HAP-1 (cell line): Measurements from ENCODE around the gene TCN2.

Source experiments
- DNase-seq, 2 experiments: peaks; one replicate each; pipeline ENCODE4 v3.0.0-alpha.2; 2016 to 2020; ENCODE audit warnings: low spot score in 2 of 2
- H3K27me3 ChIP-seq: fragments of 250-450 bp; sonication (Bioruptor Pico); 2 replicates; pipeline ENCODE4 v1.5.1; 2020; ENCODE audit warnings: low read depth, mild to moderate bottlenecking, moderate library complexity
- H3K36me3 ChIP-seq: fragments of 250-450 bp; sonication (Bioruptor Pico); replicated peaks from 2 replicates; pipeline ENCODE4 v1.5.1; 2020; ENCODE audit warnings: mild to moderate bottlenecking
- H3K4me1 ChIP-seq: fragments of 250-450 bp; sonication (Bioruptor Pico); 2 replicates; pipeline ENCODE4 v1.5.1; 2020; ENCODE audit warnings: mild to moderate bottlenecking
- H3K4me3 ChIP-seq: fragments of 250-450 bp; sonication (Bioruptor Pico); 2 replicates; pipeline ENCODE4 v1.5.1; 2020; ENCODE audit warnings: mild to moderate bottlenecking, moderate library complexity
- H3K9me3 ChIP-seq: fragments of 250-450 bp; sonication (Bioruptor Pico); 2 replicates; pipeline ENCODE4 v1.5.1; 2020; ENCODE audit warnings: mild to moderate bottlenecking, moderate library complexity
- in situ Hi-C: fragments of 300-500 bp; cut with MboI; formaldehyde crosslinking; loops from 3 replicates; pipeline ENCODE4 v1.14.3; 2020; ENCODE audit warnings: low sequenced_read_pairs, inconsistent platforms, mixed read lengths

The TCN2 gene

DNA sequence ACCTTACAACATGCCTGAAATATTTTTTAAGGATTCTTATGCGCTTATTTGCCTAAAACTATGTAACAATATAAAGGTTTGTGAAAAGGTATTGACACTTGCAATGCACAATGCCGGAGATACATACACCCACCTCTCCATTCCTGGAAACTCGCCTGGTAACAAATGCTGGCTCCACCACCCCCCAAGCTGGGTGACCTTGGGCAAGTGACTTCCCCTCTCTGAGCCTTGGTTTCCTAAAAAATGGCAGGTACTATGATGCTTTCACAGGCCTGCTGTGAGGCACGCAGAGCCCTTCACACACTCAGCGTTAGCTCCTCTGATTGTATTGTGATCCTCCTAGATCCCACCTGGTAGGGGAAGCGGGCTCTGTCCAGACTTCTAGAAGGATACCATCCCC is 34.8 kb upstream of the TCN2 start:
- in situ Hi-C loops = no loop called here
- Histone ChIP-seq H3K36me3 (peaks cover 16% of the 10 kb centered on the region), H3K4me3 (no peak overlapping the region), H3K9me3 (no peaks in the 10 kb centered on the region), H3K27me3 (peaks cover 4% of the 10 kb centered on the region; the same call in 1 of the 2 replicates), H3K4me1 (no peaks in the 10 kb centered on the region)
- no peak for DNase-seq

DNA sequence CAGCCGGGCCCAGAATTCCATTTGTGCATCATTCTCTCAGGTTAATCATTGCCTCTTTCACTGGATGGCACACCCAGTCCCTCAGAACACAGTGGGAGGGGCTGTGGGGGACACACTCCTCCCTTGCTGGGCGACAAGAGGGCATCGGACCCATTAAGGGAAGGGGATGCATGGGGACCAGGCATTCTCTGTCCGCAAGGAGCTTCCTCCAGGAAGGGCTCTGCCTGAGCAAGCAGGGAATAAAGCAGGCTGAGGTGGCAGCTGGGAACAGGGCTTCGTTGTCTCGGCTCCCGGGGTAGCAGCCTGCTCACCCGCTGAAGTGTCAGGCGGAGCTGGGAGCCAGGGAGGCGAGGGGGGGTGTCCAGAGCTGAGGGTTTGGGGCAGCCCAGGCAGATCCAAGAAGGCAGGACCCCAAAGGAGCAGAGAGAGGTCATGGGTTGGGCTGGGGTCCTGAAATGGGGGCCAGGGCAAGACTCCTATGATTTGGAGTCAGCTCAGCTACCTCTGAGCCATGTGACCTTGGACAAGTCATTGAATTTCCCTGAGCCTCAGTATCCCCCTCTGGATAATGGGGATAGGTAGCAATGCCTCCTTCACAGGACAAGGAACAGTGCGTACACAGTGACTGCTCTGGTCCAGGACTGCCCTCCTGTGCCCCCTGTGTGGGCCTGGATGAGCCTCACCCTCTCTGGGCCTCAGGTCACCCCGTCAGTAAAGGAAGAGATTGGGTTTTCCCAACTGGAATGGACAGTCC is 34.0 kb upstream of the TCN2 start:
- Histone ChIP-seq H3K4me3 (no peak overlapping the region), H3K36me3 (peaks cover 24% of the 10 kb centered on the region), H3K9me3 (no peaks in the 10 kb centered on the region), H3K4me1 (no peaks in the 10 kb centered on the region), H3K27me3 (peaks cover 4% of the 10 kb centered on the region; the same call in 1 of the 2 replicates)
- no peak for DNase-seq
- in situ Hi-C loops = no loop called here

DNA sequence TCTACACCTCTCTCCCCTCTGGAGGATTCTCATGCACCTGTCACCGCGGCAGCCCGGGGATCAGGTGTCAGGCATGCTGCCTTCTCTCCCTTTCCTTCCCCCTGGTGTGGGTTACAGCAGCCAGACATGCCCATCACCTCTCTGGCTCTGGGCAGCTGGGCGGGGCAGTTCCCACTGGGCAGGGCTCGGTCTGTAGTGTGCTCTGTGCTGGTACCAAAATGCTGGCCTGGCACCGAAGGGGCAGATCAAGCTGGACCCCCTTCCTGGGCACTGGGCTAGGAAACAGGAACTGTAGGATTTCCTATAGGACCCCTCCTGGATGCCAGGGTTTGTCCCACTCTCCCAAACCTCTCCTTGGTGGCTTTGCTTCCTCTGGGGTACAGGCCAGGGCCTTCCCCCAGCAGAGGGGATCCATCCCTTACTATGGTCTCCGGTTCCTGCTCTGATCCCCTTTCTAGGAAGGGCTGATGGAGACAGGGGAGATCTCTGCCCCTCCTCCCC is 33.3 kb upstream of the TCN2 start:
- no peak for DNase-seq
- in situ Hi-C loops = no loop called here

DNA sequence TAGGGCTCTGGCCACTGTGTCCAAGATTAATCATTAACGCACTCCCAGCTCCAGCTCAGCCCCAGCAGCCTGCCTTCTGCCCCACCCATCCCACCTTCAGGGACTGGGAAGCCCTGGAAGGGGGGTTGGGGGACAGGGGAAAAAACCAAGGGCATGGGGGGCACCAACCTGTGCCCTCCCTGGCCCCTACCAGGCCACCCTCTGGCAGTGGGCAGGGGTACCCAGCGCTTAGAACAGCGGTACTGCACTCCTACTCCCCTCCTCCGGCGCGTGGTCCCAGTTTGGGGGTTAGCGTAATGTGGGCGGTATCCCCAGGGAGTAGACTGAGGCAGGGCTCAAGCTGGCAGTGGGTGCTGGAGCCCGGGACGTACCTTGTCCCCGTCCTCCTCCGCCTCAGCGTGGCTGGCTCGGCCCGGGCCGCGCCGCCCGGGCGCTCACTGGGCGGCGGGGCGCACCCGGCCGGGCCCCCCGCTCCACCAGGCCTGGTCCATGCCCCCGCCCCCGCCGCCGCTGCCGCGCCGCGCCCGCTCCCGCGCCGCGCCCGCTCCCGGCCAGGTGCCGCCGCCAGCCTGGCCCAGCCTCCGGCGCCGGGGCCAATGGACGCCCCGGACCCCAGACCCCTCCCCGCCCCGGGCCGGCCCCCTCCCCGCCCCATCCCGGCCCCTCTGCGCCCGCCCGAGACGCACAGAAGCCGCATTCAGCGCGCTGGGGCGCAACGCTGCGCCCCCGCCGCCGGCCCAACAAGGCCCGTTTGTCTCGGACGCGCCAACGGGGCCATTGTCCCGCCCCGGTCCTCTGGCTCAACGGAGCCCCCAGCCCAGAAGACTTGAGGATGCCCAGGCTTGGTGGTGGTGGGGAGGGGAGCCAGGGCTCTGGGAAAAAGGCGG is 32.6 kb upstream of the TCN2 start, which contains the start of gene GAL3ST1:
TSS of gene GAL3ST1 (minus strand) at position 571 of the 887 bp plus-strand sequence. CDS start 17,273 bp downstream, outside the sequence.
- DNase-seq = no peak
- H3K4me3 ChIP-seq = no peak within 1 kb of the TSS
- H3K36me3 ChIP-seq = peaks cover 37% of the 10 kb centered on the region
- no peaks in the 10 kb centered on the region for H3K4me1 ChIP-seq
- in situ Hi-C loops = no loop called here
- no peaks in the 10 kb centered on the region for H3K9me3 ChIP-seq
- peaks cover 4% of the 10 kb centered on the region; the same call in 1 of the 2 replicates for H3K27me3 ChIP-seq

More for the DNA sequence above, 33.3 kb upstream of the TCN2 start:
- Histone ChIP-seq H3K4me1 (no peaks in the 10 kb centered on the region), H3K36me3 (peaks cover 30% of the 10 kb centered on the region), H3K27me3 (peaks cover 4% of the 10 kb centered on the region; the same call in 1 of the 2 replicates), H3K9me3 (no peaks in the 10 kb centered on the region), H3K4me3 (no peak overlapping the region)

DNA sequence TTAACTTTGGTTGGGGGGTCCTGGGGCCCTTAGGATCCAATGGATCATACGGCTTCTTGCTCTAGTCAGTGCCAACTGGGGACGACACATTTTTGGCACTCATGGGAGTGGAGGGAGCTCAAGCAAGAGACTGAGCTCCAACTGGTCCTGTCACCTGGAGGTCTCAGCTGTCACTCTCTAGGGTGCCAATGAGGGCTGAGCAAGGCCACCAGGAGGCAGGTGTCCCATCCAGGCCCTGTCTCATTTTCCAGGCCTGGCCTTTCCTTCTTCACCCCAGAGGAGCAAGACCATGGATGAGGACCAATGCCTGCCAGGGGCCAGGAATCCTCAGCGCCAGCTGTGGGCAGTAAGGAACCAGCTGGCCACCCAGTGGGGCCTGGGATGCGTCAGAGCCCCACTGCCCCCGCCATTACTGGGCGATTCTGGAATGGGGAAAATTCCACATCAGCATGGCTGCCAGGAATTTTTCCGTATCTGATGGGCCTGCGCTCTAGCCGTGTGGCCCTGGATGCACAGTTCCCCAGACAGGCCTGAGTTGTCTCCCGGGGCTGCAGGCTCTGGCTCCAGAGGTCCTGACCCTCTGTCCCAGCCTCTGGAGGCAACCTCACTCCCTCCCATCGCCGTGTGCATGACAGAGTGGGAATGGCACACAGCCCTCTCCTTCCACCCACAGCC is 31.8 kb upstream of the TCN2 start:
- no peaks in the 10 kb centered on the region for H3K9me3 ChIP-seq
- peaks cover 4% of the 10 kb centered on the region; the same call in 1 of the 2 replicates for H3K27me3 ChIP-seq
- no peak overlapping the region for H3K4me3 ChIP-seq
- peaks cover 45% of the 10 kb centered on the region for H3K36me3 ChIP-seq
- no peaks in the 10 kb centered on the region for H3K4me1 ChIP-seq
- DNase-seq = no peak
- in situ Hi-C loops = no loop called here

DNA sequence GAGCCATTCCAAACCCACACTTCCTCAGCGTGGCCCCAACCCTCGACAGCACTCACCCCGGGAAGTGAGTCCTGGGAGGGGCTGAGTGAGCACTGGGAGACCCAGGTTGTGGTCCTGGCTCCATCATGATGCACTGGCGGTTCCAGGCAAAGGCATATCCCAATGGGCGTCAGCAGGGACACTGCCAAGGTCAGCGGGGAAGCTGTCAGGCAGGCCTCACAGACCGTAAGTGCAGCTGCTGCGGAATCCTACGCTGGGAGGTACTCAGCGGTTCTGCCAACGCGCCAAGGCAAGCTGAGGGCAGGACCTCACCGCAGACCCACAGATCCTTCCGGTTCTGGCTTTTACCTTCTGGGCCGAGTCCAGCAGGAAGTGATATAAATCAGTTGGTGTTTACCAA is 31.1 kb upstream of the TCN2 start:
- peaks cover 52% of the 10 kb centered on the region for H3K36me3 ChIP-seq
- H3K9me3 ChIP-seq = no peaks in the 10 kb centered on the region
- no peak overlapping the region for H3K4me3 ChIP-seq
- in situ Hi-C loops = no loop called here
- DNase-seq = no peak
- H3K4me1 ChIP-seq = no peaks in the 10 kb centered on the region
- peaks cover 4% of the 10 kb centered on the region; the same call in 1 of the 2 replicates for H3K27me3 ChIP-seq

DNA sequence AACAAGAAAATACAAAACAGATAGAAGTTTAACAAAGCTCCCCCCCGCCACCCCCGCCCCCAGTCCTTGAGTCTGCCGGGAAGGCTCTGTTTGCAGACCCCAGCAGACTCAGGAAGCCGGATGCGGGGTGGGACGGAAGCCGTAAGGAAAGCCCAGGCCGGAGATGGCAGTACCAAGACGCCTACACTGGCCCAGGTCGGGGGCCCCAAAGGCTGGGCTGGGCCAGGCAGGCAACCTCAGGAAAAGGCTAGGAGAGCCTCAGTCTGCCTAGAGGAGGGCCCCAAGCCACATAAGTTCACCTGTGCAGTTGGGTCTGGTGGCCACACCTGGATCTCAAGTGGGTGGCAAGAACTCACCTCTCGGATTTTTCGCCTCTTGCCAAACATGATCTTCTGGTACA is 28.5 kb upstream of the TCN2 start:
- no peak for DNase-seq
- H3K36me3 ChIP-seq = peaks cover 78% of the 10 kb centered on the region
- no peaks in the 10 kb centered on the region for H3K9me3 ChIP-seq
- H3K4me3 ChIP-seq = no peak overlapping the region
- no peaks in the 10 kb centered on the region for H3K4me1 ChIP-seq
- in situ Hi-C loops = no loop called here
- no peaks in the 10 kb centered on the region for H3K27me3 ChIP-seq

DNA sequence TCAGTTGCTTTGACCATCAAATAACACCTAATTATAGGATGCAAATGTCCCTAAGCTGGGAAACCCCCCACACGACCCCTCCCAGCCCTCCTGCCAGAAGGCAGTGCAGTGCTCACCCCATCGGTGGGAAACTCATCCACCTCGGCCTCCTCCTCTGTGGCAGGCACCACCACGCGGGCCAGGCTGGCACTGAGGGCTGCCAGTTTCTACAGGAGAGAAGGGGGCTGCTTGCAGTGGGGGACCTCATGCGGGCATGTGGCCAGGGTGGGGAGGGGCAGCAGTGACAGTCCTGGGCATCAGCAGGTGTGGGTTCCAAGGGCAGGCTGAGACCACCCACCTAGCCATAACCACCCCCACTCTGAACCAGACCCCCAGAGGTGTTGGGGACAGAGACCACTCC is 26.1 kb upstream of the TCN2 start:
- no peaks in the 10 kb centered on the region for H3K4me1 ChIP-seq
- H3K4me3 ChIP-seq = no peak overlapping the region
- no peaks in the 10 kb centered on the region for H3K27me3 ChIP-seq
- in situ Hi-C loops = no loop called here
- no peak for DNase-seq
- peaks cover 97% of the 10 kb centered on the region for H3K36me3 ChIP-seq
- H3K9me3 ChIP-seq = no peaks in the 10 kb centered on the region

DNA sequence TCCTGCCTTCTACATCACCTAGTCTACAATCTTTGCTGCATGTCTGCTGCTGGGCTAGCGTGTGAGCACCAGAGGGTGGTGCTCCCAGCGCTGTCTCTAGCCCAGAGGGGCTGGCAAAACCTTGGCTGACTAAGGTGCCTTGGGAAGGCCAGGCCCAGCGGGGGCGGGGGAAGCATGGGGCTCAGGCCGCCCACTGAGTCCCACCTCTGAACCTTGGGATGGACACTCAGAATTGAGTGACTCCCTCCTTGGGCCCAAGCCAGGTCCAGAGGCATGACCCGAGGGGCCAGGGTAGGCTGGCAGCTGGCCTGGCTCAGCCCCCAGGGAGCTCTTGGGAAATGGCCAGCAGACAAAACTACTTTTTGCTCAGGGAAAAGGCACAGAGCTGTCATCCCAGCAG is 24.9 kb upstream of the TCN2 start:
- H3K4me3 ChIP-seq = no peak overlapping the region

DNA sequence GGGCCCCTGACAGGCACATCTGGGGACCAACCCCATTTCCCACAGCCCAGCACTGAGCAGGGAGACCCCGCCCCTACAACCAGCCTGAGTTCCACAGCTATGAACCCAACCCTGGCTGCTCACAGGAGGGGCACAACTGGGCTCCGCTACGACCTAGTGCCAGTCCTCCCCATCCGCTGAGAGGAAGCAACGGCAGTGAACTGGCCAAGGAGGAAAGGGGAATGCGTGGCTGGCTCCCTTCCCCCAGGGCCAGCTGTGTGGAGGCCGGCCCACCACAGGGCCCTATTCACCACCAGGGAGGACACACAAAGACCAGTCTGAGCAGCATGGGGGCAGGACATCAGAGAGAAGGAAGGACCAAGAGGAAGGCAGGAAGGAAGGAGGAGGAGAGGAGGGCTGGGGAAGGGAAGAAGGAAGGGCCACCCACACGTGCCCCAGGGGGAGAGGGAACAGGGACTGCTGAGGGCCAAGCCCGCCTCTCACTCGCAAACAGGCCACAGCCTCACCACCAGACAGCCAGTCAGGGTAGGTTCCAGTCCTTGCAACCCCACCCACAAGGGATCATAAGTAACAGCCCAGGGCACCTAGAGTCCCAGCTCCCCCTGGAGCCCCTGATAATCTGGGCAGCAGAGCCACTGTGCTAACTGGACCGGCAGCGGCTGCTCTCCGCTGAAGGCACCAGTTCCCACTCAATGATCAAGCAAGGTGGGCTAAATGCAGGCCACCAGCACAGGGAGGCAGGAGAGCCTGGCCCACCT is 24.0 kb upstream of the TCN2 start:
- H3K4me1 ChIP-seq = no peaks in the 10 kb centered on the region
- in situ Hi-C loops = no loop called here
- peaks cover 97% of the 10 kb centered on the region for H3K36me3 ChIP-seq
- H3K4me3 ChIP-seq = no peak overlapping the region
- no peak for DNase-seq
- no peaks in the 10 kb centered on the region for H3K9me3 ChIP-seq
- H3K27me3 ChIP-seq = no peaks in the 10 kb centered on the region

More for the DNA sequence above, 24.9 kb upstream of the TCN2 start:
- H3K27me3 ChIP-seq = no peaks in the 10 kb centered on the region
- H3K4me1 ChIP-seq = no peaks in the 10 kb centered on the region
- H3K9me3 ChIP-seq = no peaks in the 10 kb centered on the region
- H3K36me3 ChIP-seq = peaks cover 97% of the 10 kb centered on the region
- in situ Hi-C loops = no loop called here
- no peak for DNase-seq

DNA sequence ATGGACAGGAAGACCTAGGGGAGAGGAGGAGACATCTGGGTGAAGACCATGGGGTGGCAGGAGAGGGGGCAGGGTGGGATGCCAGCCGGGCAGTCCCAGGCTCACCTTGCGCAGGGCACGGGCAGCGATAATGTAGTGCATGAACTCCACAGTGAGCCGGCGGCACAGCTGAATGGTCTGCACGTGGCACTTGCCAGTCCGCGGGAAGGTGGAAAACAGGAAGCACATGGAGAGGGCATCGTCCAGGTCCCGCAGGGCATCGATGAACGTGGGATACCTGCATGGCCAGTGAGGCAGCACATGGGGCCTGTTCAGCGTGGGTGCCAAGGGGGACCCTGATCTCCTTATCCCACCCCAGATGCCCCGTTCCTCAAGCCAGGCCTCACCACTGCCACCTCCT is 22.5 kb upstream of the TCN2 start:
- no peaks in the 10 kb centered on the region for H3K4me1 ChIP-seq
- DNase-seq = no peak
- in situ Hi-C loops = no loop called here
- H3K9me3 ChIP-seq = no peaks in the 10 kb centered on the region
- H3K4me3 ChIP-seq = no peak overlapping the region
- no peaks in the 10 kb centered on the region for H3K27me3 ChIP-seq
- peaks cover 97% of the 10 kb centered on the region for H3K36me3 ChIP-seq

DNA sequence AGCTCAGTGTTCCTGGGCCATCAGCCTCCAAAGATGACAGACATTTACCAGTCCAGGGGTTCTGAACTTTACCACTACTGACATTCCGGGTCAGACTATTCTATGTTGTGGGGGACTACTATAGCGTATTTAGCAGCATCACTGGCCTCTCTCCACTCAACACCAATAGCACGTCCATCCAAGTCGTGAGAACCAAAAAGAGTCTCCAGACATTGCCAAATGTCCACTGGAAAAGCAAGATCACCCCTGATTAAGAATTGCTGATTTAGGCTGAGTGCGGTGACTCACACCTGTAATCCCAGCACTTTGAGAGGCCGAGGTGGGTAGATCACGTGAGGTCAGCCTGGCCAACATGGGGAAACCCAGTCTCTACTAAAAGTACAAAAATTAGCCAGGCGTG is 20.6 kb upstream of the TCN2 start:
- Histone ChIP-seq H3K27me3 (no peaks in the 10 kb centered on the region), H3K4me3 (no peak overlapping the region), H3K36me3 (peaks cover 80% of the 10 kb centered on the region), H3K4me1 (peaks cover 4% of the 10 kb centered on the region), H3K9me3 (no peaks in the 10 kb centered on the region)
- in situ Hi-C loops = no loop called here
- no peak for DNase-seq

DNA sequence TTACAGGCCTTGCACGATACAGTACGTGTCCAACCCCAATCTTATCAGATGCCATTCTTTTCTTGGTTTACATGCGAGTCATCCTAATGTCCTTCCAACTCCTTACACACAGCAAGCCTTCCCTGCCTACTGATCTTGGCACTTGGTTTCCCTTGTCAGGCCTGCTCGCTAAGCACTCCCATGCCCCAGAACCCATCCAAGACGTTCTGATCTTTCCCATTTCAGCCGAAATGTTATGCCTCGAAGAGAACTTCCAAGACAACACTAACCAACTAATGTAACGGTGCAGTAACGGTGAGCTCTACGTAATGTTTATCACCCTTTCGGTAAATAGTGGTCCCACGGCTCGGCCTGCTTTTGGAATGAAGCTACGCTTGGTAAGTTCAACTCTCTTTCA is 15.8 kb upstream of the TCN2 start:
- Histone ChIP-seq H3K9me3 (no peaks in the 10 kb centered on the region), H3K36me3 (peaks cover 35% of the 10 kb centered on the region), H3K4me3 (peak overlapping the region; percentile 64), H3K4me1 (peaks cover 4% of the 10 kb centered on the region), H3K27me3 (peaks cover 12% of the 10 kb centered on the region)
- in situ Hi-C loops = no loop called here
- DNase-seq = peak in 1 of 2 experiments; percentile 15
